Measurements from ENCODE around the gene TNIP2.
"Not testable (repeated sequence)": the region's sequence is repeated elsewhere in the genome, so short reads cannot be mapped to it uniquely, and the experiment has no call there.

The TNIP2 gene

GRCh38 chr4:2745516-2745915 lies 10.6 kb downstream of the TNIP2 start:
- no peak for DNase-seq (ENCODE audit: low read depth in 1 of 2, low spot score in 1 of 2)

- DNase-seq (ENCODE audit: low read depth in 1 of 2, low spot score in 1 of 2): no peak
Observed at GRCh38 chr4:2744576-2745270, 11.4 kb downstream of the TNIP2 start.

GRCh38 chr4:2743518-2744445 lies 12.4 kb downstream of the TNIP2 start:
- no peak for DNase-seq (ENCODE audit: low read depth in 1 of 2, low spot score in 1 of 2)

GRCh38 chr4:2742823-2743517 lies 13.2 kb downstream of the TNIP2 start:
- no peak for DNase-seq (ENCODE audit: low read depth in 1 of 2, low spot score in 1 of 2)

GRCh38 chr4:2742081-2742822 lies 13.9 kb downstream of the TNIP2 start:
- DNase-seq (ENCODE audit: low read depth in 1 of 2, low spot score in 1 of 2): no peak

GRCh38 chr4:2741626-2742025 lies 14.5 kb downstream of the TNIP2 start:
- no peak for DNase-seq (ENCODE audit: low read depth in 1 of 2, low spot score in 1 of 2)

- not testable (repeated sequence) for DNase-seq (ENCODE audit: low read depth in 1 of 2, low spot score in 1 of 2)
Observed at GRCh38 chr4:2738296-2738695, 17.8 kb downstream of the TNIP2 start.

- DNase-seq (ENCODE audit: low read depth in 1 of 2, low spot score in 1 of 2): no peak
Observed at GRCh38 chr4:2735869-2736268, 20.3 kb downstream of the TNIP2 start.

- DNase-seq (ENCODE audit: low read depth in 1 of 2, low spot score in 1 of 2): no peak
Observed at GRCh38 chr4:2734612-2735011, 21.5 kb downstream of the TNIP2 start.

GRCh38 chr4:2733844-2734574 lies 22.1 kb downstream of the TNIP2 start:
- no peak for DNase-seq (ENCODE audit: low read depth in 1 of 2, low spot score in 1 of 2)

GRCh38 chr4:2733001-2733843 lies 22.9 kb downstream of the TNIP2 start:
- no peak for DNase-seq (ENCODE audit: low read depth in 1 of 2, low spot score in 1 of 2)

- DNase-seq (ENCODE audit: low read depth in 1 of 2, low spot score in 1 of 2): no peak
Observed at GRCh38 chr4:2732526-2732925, 23.6 kb downstream of the TNIP2 start.

- DNase-seq (ENCODE audit: low read depth in 1 of 2, low spot score in 1 of 2): no peak
Observed at GRCh38 chr4:2731907-2732317, 24.2 kb downstream of the TNIP2 start.

- DNase-seq (ENCODE audit: low read depth in 1 of 2, low spot score in 1 of 2): no peak
Observed at GRCh38 chr4:2729533-2729875, 26.6 kb downstream of the TNIP2 start.

GRCh38 chr4:2728806-2729532 lies 27.2 kb downstream of the TNIP2 start:
- no peak for DNase-seq (ENCODE audit: low read depth in 1 of 2, low spot score in 1 of 2)

GRCh38 chr4:2728221-2728620 lies 27.9 kb downstream of the TNIP2 start:
- DNase-seq (ENCODE audit: low read depth in 1 of 2, low spot score in 1 of 2): no peak

- DNase-seq (ENCODE audit: low read depth in 1 of 2, low spot score in 1 of 2): not testable (repeated sequence)
Observed at GRCh38 chr4:2726881-2727280, 29.3 kb downstream of the TNIP2 start.

GRCh38 chr4:2725380-2725779 lies 30.8 kb downstream of the TNIP2 start:
- no peak for DNase-seq (ENCODE audit: low read depth in 1 of 2, low spot score in 1 of 2)

GRCh38 chr4:2723751-2724150 lies 32.4 kb downstream of the TNIP2 start:
- DNase-seq (ENCODE audit: low read depth in 1 of 2, low spot score in 1 of 2): no peak
